GM23338 (cell line): ENCODE measurements around the gene TRMT2A. TPM values are rescaled to one million over a fixed set of nuclear protein-coding genes. Genes with fewer than 3 reads are reported as not detected.

ENCODE experiments used
- ATAC-seq: fragments of 200-7000 bp; cut with Tn5 transposase; 3 replicates; pipeline ENCODE4 v1.9.1; 2020
- DNase-seq: peaks from one replicate; pipeline ENCODE4 v3.0.0-alpha.2; 2015; ENCODE audit warnings: low spot score
- H2AFZ ChIP-seq: fragments of 200-600 bp; sonication (generic); 2 replicates; pipeline ENCODE4 v1.8.0; 2016; ENCODE audit warnings: antibody characterized with exemption, mild to moderate bottlenecking, moderate library complexity
- H3F3A ChIP-seq: fragments of 200-600 bp; sonication (generic); replicated peaks from 2 replicates; pipeline ENCODE4 v1.8.0; 2017; ENCODE audit warnings: antibody characterized with exemption, mixed run types, low read depth
- H3K27ac ChIP-seq: fragments of 200-600 bp; sonication (generic); 2 replicates; pipeline ENCODE4 v1.6.1; 2016; ENCODE audit warnings: low read depth
- H3K27me3 ChIP-seq: fragments of 200-600 bp; sonication (generic); 2 replicates; pipeline ENCODE4 v1.8.0; 2016; ENCODE audit warnings: mild to moderate bottlenecking, mixed run types, moderate library complexity; ENCODE audit not compliant: insufficient read depth
- H3K36me3 ChIP-seq: fragments of 200-600 bp; sonication (generic); 2 replicates; pipeline ENCODE4 v1.8.0; 2016; ENCODE audit warnings: mild to moderate bottlenecking; ENCODE audit not compliant: insufficient read depth
- H3K4me1 ChIP-seq: fragments of 200-600 bp; sonication (generic); 2 replicates; pipeline ENCODE4 v1.8.0; 2016; ENCODE audit warnings: mild to moderate bottlenecking, moderate library complexity; ENCODE audit not compliant: insufficient read depth
- H3K4me2 ChIP-seq: fragments of 200-600 bp; sonication (generic); 2 replicates; pipeline ENCODE4 v1.7.1; 2017; ENCODE audit warnings: mixed run types
- H3K4me3 ChIP-seq: fragments of 200-600 bp; sonication (generic); 2 replicates; pipeline ENCODE4 v1.6.1; 2016; ENCODE audit warnings: mixed run types
- H3K79me2 ChIP-seq: fragments of 200-600 bp; sonication (generic); replicated peaks from 2 replicates; pipeline ENCODE4 v1.8.0; 2017; ENCODE audit warnings: mild to moderate bottlenecking; ENCODE audit not compliant: insufficient read depth
- H3K9me2 ChIP-seq: fragments of 200-600 bp; sonication (generic); 2 replicates; pipeline ENCODE4 v1.8.0; 2017; ENCODE audit not compliant: insufficient read depth
- H4K20me1 ChIP-seq: fragments of 200-600 bp; sonication (generic); replicated peaks from 2 replicates; pipeline ENCODE4 v1.8.0; 2017; ENCODE audit warnings: mild to moderate bottlenecking; ENCODE audit not compliant: insufficient read depth
- H3K27ac Mint-ChIP-seq: 2 replicates; pipeline ENCODE4 v1.8.0; 2020; ENCODE audit warnings: inconsistent platforms, mild to moderate bottlenecking, moderate library complexity, mixed read lengths
- H3K27me3 Mint-ChIP-seq: 3 replicates; pipeline ENCODE4 v1.8.0; 2022; ENCODE audit warnings: low read depth, mild to moderate bottlenecking, moderate library complexity, mixed read lengths, inconsistent platforms; ENCODE audit not compliant: insufficient read depth, poor library complexity
- H3K36me3 Mint-ChIP-seq: 3 replicates; pipeline ENCODE4 v1.8.0; 2021; ENCODE audit warnings: low read depth, mild to moderate bottlenecking, inconsistent platforms, moderate library complexity, mixed read lengths
- H3K4me1 Mint-ChIP-seq: 3 replicates; pipeline ENCODE4 v1.8.0; 2020; ENCODE audit warnings: mild to moderate bottlenecking, inconsistent platforms, mixed read lengths
- H3K4me3 Mint-ChIP-seq: 3 replicates; pipeline ENCODE4 v1.8.0; 2021; ENCODE audit warnings: moderate library complexity, mild to moderate bottlenecking, inconsistent platforms, mixed read lengths
- H3K9me3 Mint-ChIP-seq: 3 replicates; pipeline ENCODE4 v1.8.0; 2020; ENCODE audit warnings: moderate library complexity, mild to moderate bottlenecking, inconsistent platforms, mixed read lengths
- EZH2 ChIP-seq: fragments of 200-600 bp; sonication (generic); IDR thresholded peaks from one replicate; pipeline ENCODE4 v1.8.0; 2017; ENCODE audit warnings: antibody characterized with exemption, mild to moderate bottlenecking, low read depth; ENCODE audit not compliant: unreplicated experiment
- JUNB ChIP-seq: IDR thresholded peaks from one replicate; pipeline ENCODE4 v1.6.1; 2016; ENCODE audit warnings: antibody characterized with exemption; ENCODE audit not compliant: unreplicated experiment
- NANOG ChIP-seq: IDR thresholded peaks from 2 replicates; pipeline ENCODE4 v1.6.1; 2016; ENCODE audit warnings: antibody characterized with exemption, borderline replicate concordance
- POLR2AphosphoS5 ChIP-seq: IDR thresholded peaks from 2 replicates; pipeline ENCODE4 v1.6.1; 2016; ENCODE audit warnings: antibody characterized with exemption, low read depth
- STAT1 ChIP-seq: IDR thresholded peaks from one replicate; pipeline ENCODE4 v1.6.1; 2016; ENCODE audit warnings: antibody characterized with exemption; ENCODE audit not compliant: unreplicated experiment
- ZNF331 ChIP-seq: fragments of 250-450 bp; sonication (Bioruptor Pico); IDR thresholded peaks from 2 replicates; pipeline ENCODE4 v1.5.0; 2020; ENCODE audit warnings: low read depth, mild to moderate bottlenecking, moderate library complexity
- ZNF462 ChIP-seq: fragments of 250-450 bp; sonication (Bioruptor Pico); IDR thresholded peaks from 2 replicates; pipeline ENCODE4 v1.5.0; 2020; ENCODE audit warnings: mild to moderate bottlenecking, moderate library complexity
- polyA plus RNA-seq: library from polyadenylated mRNA; unstranded; fragments of >200 nt; fragmentation: Nextera tagmentation; extraction: Ambion mirVana; gene quantifications from 2 replicates; pipeline ENCODE4 v1.2.1, GENCODE V29; 2016
- total RNA-seq: library from RNA; depleted of rRNA; stranded (reverse); fragments of >200 nt; shearing (Covaris generic); gene quantifications from 2 replicates; pipeline ENCODE4 v1.2.3, GENCODE V29; 2014

The TRMT2A gene
- total and polyA plus RNA-seq, 2 experiments from 2014 or later: 41.3 to 61.3 TPM

GRCh38 chr22:20076627-20077172 lies 40.3 kb downstream of the TRMT2A start:
- Histone ChIP-seq H3K9me2 (no peaks in the 10 kb centered on the region), H3K79me2 (peaks cover 13% of the 10 kb centered on the region), H3F3A (peaks cover 16% of the 10 kb centered on the region), H3K36me3 (no peaks in the 10 kb centered on the region), H3K27me3 (no peaks in the 10 kb centered on the region), H3K27ac (no peak overlapping the region), H3K4me3 (no peak overlapping the region), H4K20me1 (peaks cover 3% of the 10 kb centered on the region; the same call in 1 of the 2 replicates), H3K4me2 (no peak overlapping the region), H2AFZ (no peak overlapping the region), H3K4me1 (peaks cover 3% of the 10 kb centered on the region; the same call in 1 of the 2 replicates)
- Mint-ChIP-seq H3K36me3 (peaks cover 8% of the 10 kb centered on the region), H3K27me3 (peaks cover 9% of the 10 kb centered on the region), H3K9me3 (no peaks in the 10 kb centered on the region; the same call in 2 of the 3 replicates), H3K4me1 (peaks cover 7% of the 10 kb centered on the region), H3K27ac (no peak overlapping the region), H3K4me3 (no peak overlapping the region)
- DNase-seq (peak; percentile 41), ATAC-seq (no peak)
- no peak for TF ChIP-seq POLR2AphosphoS5
- TF ChIP-seq NANOG: no peak
- TF ChIP-seq JUNB: no peak
- no peak for TF ChIP-seq EZH2
- no peak for TF ChIP-seq STAT1
- TF ChIP-seq ZNF462 (CRISPR knock-in tag): no peak

GRCh38 chr22:20071524-20071972 lies 45.5 kb downstream of the TRMT2A start:
- H4K20me1 ChIP-seq: no peaks in the 10 kb centered on the region
- ATAC-seq: no peak
- H3K27me3 ChIP-seq: no peaks in the 10 kb centered on the region
- H3K79me2 ChIP-seq: no peaks in the 10 kb centered on the region
- TF ChIP-seq ZNF331 (CRISPR knock-in tag) (no peak), STAT1 (no peak)
- Mint-ChIP-seq H3K27ac (no peak overlapping the region), H3K9me3 (no peaks in the 10 kb centered on the region), H3K4me1 (0 out of 3 replicates have a peak, but pooled peaks cover under 1% of the 10 kb centered on the region), H3K36me3 (no peaks in the 10 kb centered on the region), H3K27me3 (peaks cover 2% of the 10 kb centered on the region), H3K4me3 (no peak overlapping the region)
- no peak overlapping the region for H3K27ac ChIP-seq
- no peaks in the 10 kb centered on the region for H3K9me2 ChIP-seq
- no peak overlapping the region for H2AFZ ChIP-seq
- H3K4me2 ChIP-seq: no peak overlapping the region
- H3K4me3 ChIP-seq: no peak overlapping the region
- no peak for DNase-seq
- no peaks in the 10 kb centered on the region for H3K36me3 ChIP-seq
- no peaks in the 10 kb centered on the region for H3K4me1 ChIP-seq
- H3F3A ChIP-seq: 0 out of 2 replicates have a peak, but pooled peaks cover 3% of the 10 kb centered on the region
